Breast epithelium (tissue), 3 donors: ENCODE measurements around the gene MACROH2A1.

Source experiments
- POLR2A ChIP-seq: fragments of 450-650 bp; IDR thresholded peaks from one replicate; pipeline ENCODE4 v1.6.1; 2016; ENCODE audit warnings: antibody characterized with exemption, mild to moderate bottlenecking, moderate library complexity
- POLR2AphosphoS5 ChIP-seq, 3 donors: sonication (generic); formaldehyde crosslinking; IDR thresholded peaks; one replicate each; pipeline ENCODE4 v1.6.1; 2017; ENCODE audit warnings: antibody characterized with exemption in 3 of 3
- TF ChIP-seq, protein P1 (sequence below), 3 donors: fragments of 450-650 bp; IDR thresholded peaks; one replicate each; pipeline ENCODE4 v1.5.1; 2016 to 2017; ENCODE audit warnings: antibody characterized with exemption in 3 of 3, mild to moderate bottlenecking in 3 of 3, moderate library complexity in 3 of 3

- no peak for TF ChIP-seq POLR2A
- TF ChIP-seq, protein P1, sequence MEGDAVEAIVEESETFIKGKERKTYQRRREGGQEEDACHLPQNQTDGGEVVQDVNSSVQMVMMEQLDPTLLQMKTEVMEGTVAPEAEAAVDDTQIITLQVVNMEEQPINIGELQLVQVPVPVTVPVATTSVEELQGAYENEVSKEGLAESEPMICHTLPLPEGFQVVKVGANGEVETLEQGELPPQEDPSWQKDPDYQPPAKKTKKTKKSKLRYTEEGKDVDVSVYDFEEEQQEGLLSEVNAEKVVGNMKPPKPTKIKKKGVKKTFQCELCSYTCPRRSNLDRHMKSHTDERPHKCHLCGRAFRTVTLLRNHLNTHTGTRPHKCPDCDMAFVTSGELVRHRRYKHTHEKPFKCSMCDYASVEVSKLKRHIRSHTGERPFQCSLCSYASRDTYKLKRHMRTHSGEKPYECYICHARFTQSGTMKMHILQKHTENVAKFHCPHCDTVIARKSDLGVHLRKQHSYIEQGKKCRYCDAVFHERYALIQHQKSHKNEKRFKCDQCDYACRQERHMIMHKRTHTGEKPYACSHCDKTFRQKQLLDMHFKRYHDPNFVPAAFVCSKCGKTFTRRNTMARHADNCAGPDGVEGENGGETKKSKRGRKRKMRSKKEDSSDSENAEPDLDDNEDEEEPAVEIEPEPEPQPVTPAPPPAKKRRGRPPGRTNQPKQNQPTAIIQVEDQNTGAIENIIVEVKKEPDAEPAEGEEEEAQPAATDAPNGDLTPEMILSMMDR (IDR thresholded peaks at IDR 0.05): no peak
- TF ChIP-seq POLR2AphosphoS5 (IDR thresholded peaks at IDR 0.05): no peak
Measured at GRCh38 chr5:135289651-135290050, 109.4 kb downstream of the MACROH2A1 start.
